Immature natural killer cell (primary cell): ENCODE data around the gene DCAF8. TPM values are rescaled to one million over a fixed set of nuclear protein-coding genes. Genes with fewer than 3 reads are reported as not detected.

Source experiments
- DNase-seq, 3 donors: peaks; one replicate each; pipeline ENCODE4 v3.0.0; 2022; ENCODE audit warnings: mixed read lengths in 1 of 3
- H3K27ac Mint-ChIP-seq, 6 donors: one replicate each; pipeline ENCODE4 v1.8.0; 2020; ENCODE audit warnings: mixed read lengths in 6 of 6, mild to moderate bottlenecking in 5 of 6, inconsistent platforms in 4 of 6, moderate library complexity in 3 of 6
- H3K27me3 Mint-ChIP-seq, 3 donors: one replicate each; pipeline ENCODE4 v1.8.0; 2020 to 2021; ENCODE audit warnings: low read depth in 3 of 3, mild to moderate bottlenecking in 3 of 3, mixed read lengths in 3 of 3, moderate library complexity in 3 of 3, inconsistent platforms in 1 of 3
- H3K36me3 Mint-ChIP-seq, 3 donors: one replicate each; pipeline ENCODE4 v1.8.0; 2020; ENCODE audit warnings: mixed read lengths in 3 of 3, inconsistent platforms in 2 of 3, mild to moderate bottlenecking in 2 of 3
- H3K4me1 Mint-ChIP-seq, 2 donors: one replicate each; pipeline ENCODE4 v1.8.0; 2020; ENCODE audit warnings: inconsistent platforms in 2 of 2, mild to moderate bottlenecking in 2 of 2, mixed read lengths in 2 of 2, moderate library complexity in 1 of 2
- H3K4me3 Mint-ChIP-seq, 5 donors: one replicate each; pipeline ENCODE4 v1.8.0; 2020; ENCODE audit warnings: mild to moderate bottlenecking in 5 of 5, mixed read lengths in 5 of 5, inconsistent platforms in 3 of 5, moderate library complexity in 3 of 5
- H3K9me3 Mint-ChIP-seq, 6 donors: one replicate each; pipeline ENCODE4 v1.8.0; 2020; ENCODE audit warnings: mild to moderate bottlenecking in 6 of 6, mixed read lengths in 6 of 6, inconsistent platforms in 4 of 6, moderate library complexity in 3 of 6
- polyA plus RNA-seq, 3 donors: library from polyadenylated mRNA; unstranded; fragments of 300-500 nt; fragmentation: Illumina TruSeq; gene quantifications; one replicate each; pipeline ENCODE4 v1.2.3, GENCODE V29; 2021

Gene DCAF8
- polyA plus RNA-seq, 3 donors from 2014 or later: 42.3 to 62.1 (median 58.1) TPM

- peaks cover 0 to 3% (median 0%) of the 10 kb centered on the region in 3 donors for H3K27me3 Mint-ChIP-seq
- H3K9me3 Mint-ChIP-seq: no peaks in the 10 kb centered on the region
- no peak overlapping the region for H3K27ac Mint-ChIP-seq
- H3K36me3 Mint-ChIP-seq: peaks cover 24 to 47% (median 27%) of the 10 kb centered on the region in 3 donors
- H3K4me1 Mint-ChIP-seq: peaks cover 0 to under 1% of the 10 kb centered on the region in 2 donors
- DNase-seq: no peak
- H3K4me3 Mint-ChIP-seq: no peak overlapping the region
These were observed 33.9 kb downstream of the DCAF8 start for GRCh38 chr1:160228431-160228830.

DNA sequence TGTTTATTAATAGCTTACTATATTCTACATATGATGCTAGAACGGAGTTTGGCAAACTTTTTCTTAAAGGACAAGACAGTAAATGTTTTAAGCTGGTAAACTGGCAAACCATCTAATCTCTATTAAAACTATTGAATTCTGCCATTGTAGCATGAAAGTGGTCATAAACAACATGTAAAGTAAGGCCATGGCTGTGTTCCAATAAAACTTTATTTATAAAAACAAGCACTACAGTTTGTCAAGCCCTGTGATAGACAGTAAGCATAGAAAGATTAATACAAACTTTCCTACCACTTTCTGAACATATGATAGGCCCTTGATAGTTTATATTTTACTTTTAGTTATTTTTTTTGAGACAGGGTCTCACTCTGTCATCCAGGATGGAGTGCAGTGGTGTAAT lies 34.8 kb downstream of the DCAF8 start:
- H3K36me3 Mint-ChIP-seq: peaks cover 24 to 49% (median 36%) of the 10 kb centered on the region in 3 donors
- H3K4me1 Mint-ChIP-seq: no peaks in the 10 kb centered on the region
- H3K4me3 Mint-ChIP-seq: no peak overlapping the region
- no peak for DNase-seq
- no peaks in the 10 kb centered on the region for H3K9me3 Mint-ChIP-seq
- no peak overlapping the region for H3K27ac Mint-ChIP-seq
- peaks cover 0 to 3% (median 0%) of the 10 kb centered on the region in 3 donors for H3K27me3 Mint-ChIP-seq

DNA sequence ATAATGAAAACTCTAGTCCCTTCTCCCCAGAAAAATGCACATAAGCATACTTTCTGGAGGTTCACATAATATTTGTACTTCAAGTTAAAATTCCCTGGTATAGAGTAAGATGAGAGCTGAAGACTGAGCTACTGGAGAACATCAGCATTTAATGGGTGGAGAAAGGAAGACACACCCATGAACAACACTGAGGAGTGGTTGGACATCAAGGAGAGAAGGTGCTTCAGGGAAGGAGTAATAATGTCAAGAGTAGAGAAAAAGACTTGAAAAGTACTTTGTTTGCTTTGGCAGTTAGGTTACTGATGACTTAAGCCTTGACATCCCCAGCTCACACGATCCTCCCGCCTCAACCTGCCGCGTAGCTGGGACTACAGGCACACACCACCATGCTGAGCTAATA lies 35.3 kb downstream of the DCAF8 start:
- Mint-ChIP-seq H3K27me3 (peaks cover 0 to 3% (median 0%) of the 10 kb centered on the region in 3 donors), H3K4me3 (no peak overlapping the region), H3K27ac (no peak overlapping the region), H3K4me1 (no peaks in the 10 kb centered on the region), H3K36me3 (peaks cover 24 to 52% (median 41%) of the 10 kb centered on the region in 3 donors), H3K9me3 (no peaks in the 10 kb centered on the region)
- DNase-seq: no peak

DNA sequence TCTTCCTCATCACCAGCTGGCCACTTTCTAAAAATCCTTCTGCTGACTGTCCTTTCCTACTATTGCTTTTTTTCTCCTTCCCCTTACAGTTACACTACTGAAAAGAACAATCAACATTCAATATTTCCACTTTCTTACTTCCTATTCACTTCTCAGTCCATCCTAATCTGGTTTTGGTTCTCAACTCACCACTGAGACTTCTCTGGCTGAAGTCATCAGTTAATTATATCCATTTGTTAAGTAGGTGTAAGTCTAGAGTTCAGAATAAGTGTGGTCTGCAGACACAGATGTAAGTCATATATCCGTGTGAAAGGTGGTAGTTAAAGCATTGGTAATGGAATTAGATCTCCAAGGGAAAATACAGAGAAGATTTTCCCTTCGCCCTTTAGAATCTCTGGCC lies 35.7 kb downstream of the DCAF8 start:
- Mint-ChIP-seq H3K27ac (no peak overlapping the region), H3K27me3 (peaks cover 0 to 3% (median 0%) of the 10 kb centered on the region in 3 donors), H3K9me3 (no peaks in the 10 kb centered on the region), H3K4me1 (no peaks in the 10 kb centered on the region), H3K36me3 (peaks cover 24 to 56% (median 45%) of the 10 kb centered on the region in 3 donors), H3K4me3 (no peak overlapping the region)
- DNase-seq: no peak

DNA sequence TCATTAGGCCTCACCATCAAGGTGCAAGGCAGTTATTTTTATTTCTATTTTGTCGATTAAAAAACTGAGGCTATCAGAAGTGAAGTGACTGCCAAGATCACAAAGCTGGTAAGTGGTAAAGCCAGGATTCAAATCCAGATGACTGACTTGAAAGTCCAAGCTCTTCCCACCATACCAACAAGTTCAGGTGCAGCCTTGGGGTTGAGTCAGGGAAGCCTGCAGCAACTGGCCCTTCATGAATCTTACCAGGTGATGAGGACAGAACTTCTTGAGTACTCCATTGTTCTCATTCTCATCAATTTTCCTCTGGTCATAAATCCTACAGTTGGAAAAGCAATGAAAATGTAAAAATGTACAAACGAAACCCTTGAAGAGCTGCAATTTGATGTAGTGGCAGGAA lies 37.0 kb downstream of the DCAF8 start:
- peaks cover 22 to 53% (median 45%) of the 10 kb centered on the region in 3 donors for H3K36me3 Mint-ChIP-seq
- H3K27ac Mint-ChIP-seq: no peak overlapping the region

GRCh38 chr1:160224606-160225005 lies 37.7 kb downstream of the DCAF8 start:
- no peak overlapping the region for H3K4me3 Mint-ChIP-seq
- no peak for DNase-seq
- peaks cover 16 to 52% (median 46%) of the 10 kb centered on the region in 3 donors for H3K36me3 Mint-ChIP-seq
- H3K4me1 Mint-ChIP-seq: no peaks in the 10 kb centered on the region
- no peak overlapping the region for H3K27ac Mint-ChIP-seq
- no peaks in the 10 kb centered on the region for H3K9me3 Mint-ChIP-seq
- peaks cover 0 to 3% (median 0%) of the 10 kb centered on the region in 3 donors for H3K27me3 Mint-ChIP-seq

More for the DNA sequence above, 37.0 kb downstream of the DCAF8 start:
- Mint-ChIP-seq H3K27me3 (peaks cover 0 to 3% (median 0%) of the 10 kb centered on the region in 3 donors), H3K4me1 (no peaks in the 10 kb centered on the region), H3K9me3 (no peaks in the 10 kb centered on the region), H3K4me3 (no peak overlapping the region)
- DNase-seq: no peak

GRCh38 chr1:160222546-160222945 lies 39.8 kb downstream of the DCAF8 start:
- Mint-ChIP-seq H3K36me3 (peaks cover 7 to 45% (median 34%) of the 10 kb centered on the region in 3 donors), H3K27me3 (peaks cover 0 to under 1% (median 0%) of the 10 kb centered on the region in 3 donors), H3K27ac (no peak overlapping the region), H3K4me1 (no peaks in the 10 kb centered on the region), H3K4me3 (no peak overlapping the region), H3K9me3 (no peaks in the 10 kb centered on the region)
- DNase-seq: no peak

DNA sequence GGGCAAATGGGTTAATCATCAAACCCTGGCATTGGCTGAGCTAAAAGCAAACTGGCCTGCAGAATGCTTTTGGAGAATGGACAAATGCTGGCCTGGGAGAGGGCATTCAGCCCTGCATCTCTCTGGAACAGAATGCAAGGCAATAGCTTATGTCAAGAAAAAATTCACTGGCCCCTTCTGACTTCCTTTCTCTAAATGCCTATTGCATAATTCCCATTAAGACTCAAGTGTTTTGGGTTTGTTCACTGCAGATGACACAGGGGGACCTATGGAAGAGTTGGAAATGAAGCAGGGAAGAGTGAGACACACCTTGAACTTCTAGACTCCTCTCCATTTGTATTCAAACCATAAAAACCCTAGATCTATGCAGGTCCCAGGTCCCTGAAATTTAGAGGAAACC lies 41.3 kb downstream of the DCAF8 start:
- no peak overlapping the region for H3K4me3 Mint-ChIP-seq
- peaks cover 11 to 55% (median 42%) of the 10 kb centered on the region in 3 donors for H3K36me3 Mint-ChIP-seq
- peaks cover 0 to 2% (median 0%) of the 10 kb centered on the region in 3 donors for H3K27me3 Mint-ChIP-seq
- no peak overlapping the region for H3K27ac Mint-ChIP-seq
- no peaks in the 10 kb centered on the region for H3K9me3 Mint-ChIP-seq
- H3K4me1 Mint-ChIP-seq: no peaks in the 10 kb centered on the region
- DNase-seq: no peak

DNA sequence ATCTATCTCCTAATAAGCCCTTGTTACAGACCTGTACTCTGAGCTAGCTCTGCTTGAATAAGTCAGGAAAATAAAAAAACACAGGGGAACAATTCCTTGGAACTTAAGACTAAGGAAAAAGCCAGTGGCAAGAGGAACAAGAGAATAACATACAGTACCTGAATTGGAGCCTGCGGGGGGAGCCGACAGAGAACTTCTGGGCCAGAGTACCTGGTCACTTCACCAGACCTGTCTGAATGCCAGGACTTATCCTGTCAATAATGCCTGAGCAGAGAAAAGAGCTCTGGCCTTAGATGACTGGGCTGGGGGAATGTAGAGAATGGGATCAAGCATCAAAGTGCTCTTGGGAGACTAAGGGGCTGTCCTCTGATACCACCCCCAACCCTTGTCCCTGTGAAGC lies 42.0 kb downstream of the DCAF8 start:
- DNase-seq: no peak
- Mint-ChIP-seq H3K4me1 (no peaks in the 10 kb centered on the region), H3K4me3 (no peak overlapping the region), H3K36me3 (peaks cover 11 to 63% (median 48%) of the 10 kb centered on the region in 3 donors), H3K9me3 (no peaks in the 10 kb centered on the region), H3K27ac (peak overlapping the region in 2 of 6 donors; percentile 6 to 80), H3K27me3 (peaks cover 0 to 2% (median 0%) of the 10 kb centered on the region in 3 donors)

GRCh38 chr1:160219062-160219929 lies 43.1 kb downstream of the DCAF8 start:
- H3K4me1 Mint-ChIP-seq: no peaks in the 10 kb centered on the region
- DNase-seq: no peak
- no peaks in the 10 kb centered on the region for H3K9me3 Mint-ChIP-seq
- no peak overlapping the region for H3K27ac Mint-ChIP-seq
- peaks cover 12 to 62% (median 47%) of the 10 kb centered on the region in 3 donors for H3K36me3 Mint-ChIP-seq
- H3K4me3 Mint-ChIP-seq: no peak overlapping the region
- H3K27me3 Mint-ChIP-seq: peaks cover 0 to 2% (median 0%) of the 10 kb centered on the region in 3 donors

GRCh38 chr1:160217481-160218051 lies 44.8 kb downstream of the DCAF8 start:
- H3K4me3 Mint-ChIP-seq: no peak overlapping the region
- H3K9me3 Mint-ChIP-seq: no peaks in the 10 kb centered on the region
- peaks cover 13 to 58% (median 34%) of the 10 kb centered on the region in 3 donors for H3K36me3 Mint-ChIP-seq
- peaks cover 0 to 2% (median 0%) of the 10 kb centered on the region in 3 donors for H3K27me3 Mint-ChIP-seq
- DNase-seq: no peak
- H3K27ac Mint-ChIP-seq: peak overlapping the region in 1 of 6 donors; percentile 54
- H3K4me1 Mint-ChIP-seq: no peaks in the 10 kb centered on the region

GRCh38 chr1:160216301-160216700 lies 46.0 kb downstream of the DCAF8 start:
- Mint-ChIP-seq H3K9me3 (no peaks in the 10 kb centered on the region), H3K27me3 (peaks cover 0 to 5% (median 0%) of the 10 kb centered on the region in 3 donors), H3K4me3 (no peak overlapping the region), H3K36me3 (peaks cover 18 to 58% (median 25%) of the 10 kb centered on the region in 3 donors), H3K4me1 (no peaks in the 10 kb centered on the region), H3K27ac (peak overlapping the region in 3 of 6 donors; percentile 33 to 78 (median 67))
- no peak for DNase-seq

DNA sequence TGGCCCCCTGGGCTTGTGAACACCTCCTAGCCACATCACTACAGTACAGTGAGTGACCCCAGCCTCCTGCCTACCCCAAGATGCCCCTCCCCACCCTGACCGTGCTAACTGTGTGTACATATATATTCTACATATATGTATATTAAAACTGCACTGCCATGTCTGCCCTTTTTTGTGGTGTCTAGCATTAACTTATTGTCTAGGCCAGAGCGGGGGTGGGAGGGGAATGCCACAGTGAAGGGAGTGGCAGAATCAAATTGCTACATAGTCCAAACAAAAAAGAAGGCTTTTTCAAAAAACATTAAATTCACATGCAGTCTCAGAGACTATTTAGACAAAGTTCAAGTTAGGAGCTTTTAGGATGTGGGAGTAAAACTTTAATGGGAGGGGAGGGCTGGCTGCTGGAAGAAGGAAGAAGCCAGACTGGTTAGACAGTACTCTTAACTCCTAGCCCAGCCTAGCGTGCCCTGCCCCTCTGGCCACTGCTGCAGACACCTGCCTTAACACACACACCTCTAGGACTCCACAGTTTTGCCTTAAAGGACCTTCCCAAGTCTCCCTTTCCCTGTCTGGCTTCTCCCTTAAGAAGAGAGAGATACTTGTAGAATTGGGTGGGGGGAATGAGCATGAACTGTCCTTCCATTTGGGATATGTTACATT lies 47.7 kb downstream of the DCAF8 start:
- peak overlapping the region in 1 of 6 donors; percentile 10 for H3K27ac Mint-ChIP-seq

More for the DNA sequence above, 47.7 kb downstream of the DCAF8 start:
- Mint-ChIP-seq H3K27me3 (peaks cover 0 to 6% (median 0%) of the 10 kb centered on the region in 3 donors), H3K4me1 (peaks cover 5 to 8% of the 10 kb centered on the region in 2 donors), H3K36me3 (peaks cover 15 to 43% (median 18%) of the 10 kb centered on the region in 3 donors), H3K4me3 (no peak overlapping the region), H3K9me3 (no peaks in the 10 kb centered on the region)
- DNase-seq: no peak
